Thyroid gland (tissue), 4 donors: ENCODE results near the gene EPC1.

ENCODE experiments used
- CTCF ChIP-seq, 6 experiments: fragments of 200-600 bp in 3 of 6; fragments of 450-650 bp in 3 of 6; sonication (generic) in 3 of 6; IDR thresholded peaks; one replicate each; pipeline ENCODE4 v1.5.1; 2016 to 2019; ENCODE audit warnings: antibody characterized with exemption in 6 of 6, mild to moderate bottlenecking in 2 of 6, inconsistent platforms in 1 of 6, moderate library complexity in 1 of 6
- POLR2A ChIP-seq, 2 donors: fragments of 450-650 bp; IDR thresholded peaks; one replicate each; pipeline ENCODE4 v1.6.1; 2017; ENCODE audit warnings: antibody characterized with exemption in 2 of 2, mild to moderate bottlenecking in 2 of 2, moderate library complexity in 1 of 2

DNA sequence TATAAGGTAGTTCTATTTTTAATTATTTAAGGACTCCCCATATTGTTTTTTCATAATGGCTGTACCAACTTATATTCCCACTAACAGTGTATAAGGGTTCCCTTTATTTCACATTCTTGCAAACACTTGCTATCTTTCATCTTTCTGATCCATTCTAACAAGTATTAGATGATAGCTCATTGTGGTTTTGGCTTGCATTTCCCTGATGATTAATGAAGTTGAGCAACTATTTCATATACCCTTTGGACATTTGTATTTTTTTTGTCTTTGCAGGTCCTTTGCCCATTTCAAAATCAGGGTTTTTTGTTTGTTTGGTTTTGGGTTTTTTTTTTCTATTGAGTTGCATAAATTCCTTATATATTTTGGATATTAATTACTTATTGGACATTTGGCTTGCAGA lies 107.2 kb downstream of the EPC1 start:
- no peak for TF ChIP-seq CTCF (IDR thresholded peaks at IDR 0.05)
- no peak for TF ChIP-seq POLR2A (IDR thresholded peaks at IDR 0.05)
